CD4-positive, alpha-beta T cell treated with Interleukin-17A for 4 hours (primary cell): ENCODE results near the gene SETD6.
"Not testable (repeated sequence)": the region's sequence is repeated elsewhere in the genome, so short reads cannot be mapped to it uniquely, and the experiment has no call there.

Source experiments
- DNase-seq: peaks from one replicate; pipeline ENCODE4 v3.0.0-alpha.2; 2020; ENCODE audit warnings: mixed read lengths

Gene SETD6

GRCh38 chr16:58515125-58515870 lies at the start of gene SETD6:
TSS of gene SETD6 (plus strand) at chr16:58515517. CDS start at chr16:58515538, 21 bp downstream.
- DNase-seq: peak; percentile 74

GRCh38 chr16:58465817-58466216 lies 49.5 kb upstream of the SETD6 start:
- DNase-seq: no peak

GRCh38 chr16:58466396-58466795 lies 48.9 kb upstream of the SETD6 start:
- DNase-seq: no peak

GRCh38 chr16:58467905-58468304 lies 47.4 kb upstream of the SETD6 start:
- DNase-seq: no peak

GRCh38 chr16:58471209-58471975 lies 43.9 kb upstream of the SETD6 start:
- no peak for DNase-seq

- DNase-seq: no peak
These were observed 43.1 kb upstream of the SETD6 start for GRCh38 chr16:58472266-58472665.

GRCh38 chr16:58472827-58473226 lies 42.5 kb upstream of the SETD6 start:
- DNase-seq: no peak

GRCh38 chr16:58474296-58474695 lies 41.0 kb upstream of the SETD6 start:
- no peak for DNase-seq

GRCh38 chr16:58475091-58475619 lies 40.2 kb upstream of the SETD6 start:
- no peak for DNase-seq

GRCh38 chr16:58476791-58477190 lies 38.5 kb upstream of the SETD6 start:
- DNase-seq: no peak

GRCh38 chr16:58478427-58478826 lies 36.9 kb upstream of the SETD6 start:
- DNase-seq: no peak

- no peak for DNase-seq
These were observed 34.0 kb upstream of the SETD6 start for GRCh38 chr16:58481226-58481869.

- no peak for DNase-seq
These were observed 33.4 kb upstream of the SETD6 start for GRCh38 chr16:58481931-58482330.

GRCh38 chr16:58485184-58485887 lies 30.0 kb upstream of the SETD6 start:
- no peak for DNase-seq

- peak; percentile 80 for DNase-seq
These were observed 27.6 kb upstream of the SETD6 start for GRCh38 chr16:58487566-58488351.

- DNase-seq: no peak
These were observed 26.8 kb upstream of the SETD6 start for GRCh38 chr16:58488531-58488930.

- DNase-seq: no peak
These were observed 25.3 kb upstream of the SETD6 start for GRCh38 chr16:58490065-58490464.

GRCh38 chr16:58490539-58490938 lies 24.8 kb upstream of the SETD6 start:
- not testable (repeated sequence) for DNase-seq

- DNase-seq: no peak
These were observed 23.3 kb upstream of the SETD6 start for GRCh38 chr16:58492066-58492465.

- DNase-seq: no peak
These were observed 22.6 kb upstream of the SETD6 start for GRCh38 chr16:58492735-58493134.

- no peak for DNase-seq
These were observed 21.4 kb upstream of the SETD6 start for GRCh38 chr16:58493756-58494431.
